Caco-2 (cell line): ENCODE data around the gene CS. TPM values are rescaled to one million over a fixed set of nuclear protein-coding genes. Genes with fewer than 3 reads are reported as not detected.
"Not testable (repeated sequence)": the region's sequence is repeated elsewhere in the genome, so short reads cannot be mapped to it uniquely, and the experiment has no call there.

ENCODE experiments used
- BruUV-seq: library from RNA; stranded (reverse); fragments of 400-500 nt; replicated peaks from 2 replicates; lab custom pipeline; 2021; lab: Mats Ljungman, UMichigan
- CTCF ChIA-PET: fragments of 300-600 bp; sonication (Branson Sonifier 250); formaldehyde crosslinking; loops from one replicate; lab custom pipeline; 2022; ENCODE audit warnings: antibody characterized with exemption; lab: Charles Lee
- POLR2A ChIA-PET: fragments of 300-600 bp; sonication (Branson Sonifier 250); formaldehyde crosslinking; loops from one replicate; lab custom pipeline; 2022; ENCODE audit warnings: antibody characterized with exemption; lab: Charles Lee
- DNase-seq, 2 experiments: peaks; one replicate each; pipeline versions ENCODE4 v3.0.0 to v3.0.0-alpha.2; 2020 to 2022
- H3K27me3 ChIP-seq: replicated peaks from 2 replicates; pipeline ENCODE4 v1.6.0; 2011; ENCODE audit warnings: low read length; ENCODE audit not compliant: control insufficient read depth, insufficient read depth
- H3K36me3 ChIP-seq: 2 replicates; pipeline ENCODE4 v1.5.1; 2011; ENCODE audit warnings: low read length; ENCODE audit not compliant: control insufficient read depth, insufficient read depth
- H3K4me1 ChIP-seq: fragments of 250-450 bp; sonication (Bioruptor Pico); 2 replicates; pipeline ENCODE4 v1.5.1; 2020; ENCODE audit warnings: mild to moderate bottlenecking
- H3K4me3 ChIP-seq: 2 replicates; pipeline ENCODE4 v1.5.1; 2011; ENCODE audit warnings: low read depth, mild to moderate bottlenecking, control low read depth, low read length
- H3K9me3 ChIP-seq: fragments of 250-450 bp; sonication (Bioruptor Pico); 2 replicates; pipeline ENCODE4 v1.5.1; 2020; ENCODE audit warnings: mild to moderate bottlenecking, moderate library complexity
- H3K27ac Mint-ChIP-seq: one replicate; pipeline ENCODE4 v1.8.0; 2022; ENCODE audit warnings: mixed read lengths; ENCODE audit not compliant: unreplicated experiment
- H3K27me3 Mint-ChIP-seq: one replicate; pipeline ENCODE4 v1.8.0; 2022; ENCODE audit warnings: mixed read lengths; ENCODE audit not compliant: insufficient read depth, unreplicated experiment
- H3K36me3 Mint-ChIP-seq: one replicate; pipeline ENCODE4 v1.8.0; 2022; ENCODE audit warnings: mild to moderate bottlenecking, mixed read lengths; ENCODE audit not compliant: insufficient read depth, unreplicated experiment
- H3K4me1 Mint-ChIP-seq: one replicate; pipeline ENCODE4 v1.8.0; 2022; ENCODE audit warnings: low read depth, mixed read lengths; ENCODE audit not compliant: unreplicated experiment
- H3K4me3 Mint-ChIP-seq: one replicate; pipeline ENCODE4 v1.8.0; 2022; ENCODE audit warnings: mild to moderate bottlenecking, moderate library complexity, mixed read lengths; ENCODE audit not compliant: unreplicated experiment
- H3K9me3 Mint-ChIP-seq: one replicate; pipeline ENCODE4 v1.8.0; 2022; ENCODE audit warnings: mixed read lengths; ENCODE audit not compliant: unreplicated experiment
- intact Hi-C: fragments of 100-400 bp; cut with micrococcal nuclease; formaldehyde crosslinking; loops from one replicate; pipeline ENCODE4 v1.10.0; 2022; ENCODE audit not compliant: unreplicated experiment
- total RNA-seq: library from RNA; stranded (reverse); gene quantifications from 2 replicates; pipeline ENCODE4 v1.2.3, GENCODE V29; 2022
- TF ChIP-seq, protein P1 (sequence below), 2 experiments: fragments of 200-600 bp in 1 of 2; IDR thresholded peaks; 1 replicate in 1 of 2; 2 replicates in 1 of 2; pipeline versions ENCODE4 v1.5.1 to v1.8.0; 2011 to 2022; ENCODE audit warnings: antibody characterized with exemption in 1 of 2, control low read depth in 1 of 2, inconsistent platforms in 1 of 2, low read depth in 1 of 2, low read length in 1 of 2, mild to moderate bottlenecking in 1 of 2, moderate library complexity in 1 of 2; ENCODE audit not compliant: insufficient read depth in 1 of 2, severe bottlenecking in 1 of 2, unreplicated experiment in 1 of 2

Gene CS
- total RNA-seq, 1 experiment from 2014 or later, result 241 TPM

- H3K36me3 Mint-ChIP-seq, result peaks cover 13% of the 10 kb centered on the region
- Histone ChIP-seq H3K36me3 (no peaks in the 10 kb centered on the region), H3K27me3 (no peaks in the 10 kb centered on the region), H3K9me3 (no peaks in the 10 kb centered on the region), H3K4me3 (no peak overlapping the region), H3K4me1 (peaks cover 14% of the 10 kb centered on the region)
- BruUV-seq, result no TSS peak
- ChIA-PET POLR2A (interaction anchor here (0.7 to 2.9 kb wide), 2 partner anchors 12 to 23 kb away, joined by 9 to 11 read pairs; partner anchors contain the start of gene STAT2), CTCF (interaction anchor here (0.6 kb wide), 2 partner anchors 127 to 1409 kb away, joined by 5 to 9 read pairs; no protein-coding TSS in a partner anchor)
- H3K27ac Mint-ChIP-seq, result peak overlapping the region; percentile 54
- H3K4me1 Mint-ChIP-seq, result peaks cover 8% of the 10 kb centered on the region
- H3K4me3 Mint-ChIP-seq, result no peak overlapping the region
- no peak for DNase-seq
- TF ChIP-seq, protein P1, sequence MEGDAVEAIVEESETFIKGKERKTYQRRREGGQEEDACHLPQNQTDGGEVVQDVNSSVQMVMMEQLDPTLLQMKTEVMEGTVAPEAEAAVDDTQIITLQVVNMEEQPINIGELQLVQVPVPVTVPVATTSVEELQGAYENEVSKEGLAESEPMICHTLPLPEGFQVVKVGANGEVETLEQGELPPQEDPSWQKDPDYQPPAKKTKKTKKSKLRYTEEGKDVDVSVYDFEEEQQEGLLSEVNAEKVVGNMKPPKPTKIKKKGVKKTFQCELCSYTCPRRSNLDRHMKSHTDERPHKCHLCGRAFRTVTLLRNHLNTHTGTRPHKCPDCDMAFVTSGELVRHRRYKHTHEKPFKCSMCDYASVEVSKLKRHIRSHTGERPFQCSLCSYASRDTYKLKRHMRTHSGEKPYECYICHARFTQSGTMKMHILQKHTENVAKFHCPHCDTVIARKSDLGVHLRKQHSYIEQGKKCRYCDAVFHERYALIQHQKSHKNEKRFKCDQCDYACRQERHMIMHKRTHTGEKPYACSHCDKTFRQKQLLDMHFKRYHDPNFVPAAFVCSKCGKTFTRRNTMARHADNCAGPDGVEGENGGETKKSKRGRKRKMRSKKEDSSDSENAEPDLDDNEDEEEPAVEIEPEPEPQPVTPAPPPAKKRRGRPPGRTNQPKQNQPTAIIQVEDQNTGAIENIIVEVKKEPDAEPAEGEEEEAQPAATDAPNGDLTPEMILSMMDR (IDR thresholded peaks at IDR 0.05; ENCODE audit: insufficient read depth in 1 of 2, low read depth in 1 of 2, low read length in 1 of 2, severe bottlenecking in 1 of 2, unreplicated experiment in 1 of 2), result no peak
- no peaks in the 10 kb centered on the region for H3K9me3 Mint-ChIP-seq
- intact Hi-C loops, result no loop called here
- H3K27me3 Mint-ChIP-seq, result no peaks in the 10 kb centered on the region
Observed at GRCh38 chr12:56336361-56337167, 36.4 kb upstream of the CS start.

DNA sequence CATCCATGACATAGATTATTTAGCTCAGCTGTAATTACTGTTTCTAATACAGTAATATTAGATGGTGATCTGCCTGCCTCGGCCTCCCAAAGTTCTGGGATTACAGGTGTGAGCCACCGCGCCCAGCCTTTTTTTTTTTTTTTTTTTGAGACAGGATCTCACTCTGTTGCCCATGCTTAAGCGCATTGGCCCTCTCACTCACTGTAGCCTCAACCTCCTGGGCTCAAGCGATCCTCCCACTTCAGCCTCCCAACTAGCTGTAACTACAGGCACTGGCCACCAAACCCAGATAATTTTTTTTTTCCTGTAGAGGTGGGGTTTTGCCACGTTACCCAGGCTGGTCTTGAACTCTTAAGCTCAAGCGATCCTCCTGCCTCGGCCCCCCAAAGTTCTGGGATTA, 35.4 kb upstream of the CS start:
- DNase-seq, H3K9me3 Mint-ChIP-seq, H3K9me3 ChIP-seq, H3K4me3 ChIP-seq, intact Hi-C loops, BruUV-seq, H3K4me1 Mint-ChIP-seq, H3K36me3 ChIP-seq, H3K27ac Mint-ChIP-seq, H3K4me3 Mint-ChIP-seq, H3K27me3 Mint-ChIP-seq, H3K27me3 ChIP-seq: not testable (repeated sequence)
- H3K4me1 ChIP-seq, result peaks cover 14% of the 10 kb centered on the region
- peaks cover 13% of the 10 kb centered on the region for H3K36me3 Mint-ChIP-seq
- CTCF ChIA-PET, result interaction anchor here (0.6 to 0.7 kb wide), 2 partner anchors 114 to 126 kb away, joined by 4 to 9 read pairs; no protein-coding TSS in a partner anchor
- POLR2A ChIA-PET, result interaction anchor here (0.7 to 2.9 kb wide), 2 partner anchors 11 to 24 kb away, joined by 9 to 11 read pairs; partner anchors contain the start of gene STAT2

GRCh38 chr12:56334490-56334793, 34.3 kb upstream of the CS start:
- Histone ChIP-seq H3K9me3 (no peaks in the 10 kb centered on the region), H3K36me3 (no peaks in the 10 kb centered on the region), H3K27me3 (no peaks in the 10 kb centered on the region), H3K4me1 (peaks cover 14% of the 10 kb centered on the region), H3K4me3 (peak overlapping the region; percentile 63)
- ChIA-PET POLR2A (interaction anchor here (2.9 kb wide), 1 partner anchor 25 kb away, joined by 9 read pairs; the partner anchor contains the start of gene STAT2), CTCF (interaction anchor here (0.6 kb wide), 1 partner anchor 14 kb away, joined by 4 read pairs; no protein-coding TSS in a partner anchor)
- DNase-seq, result no peak
- Mint-ChIP-seq H3K4me3 (peak overlapping the region; percentile 98), H3K27me3 (no peaks in the 10 kb centered on the region), H3K36me3 (peaks cover 13% of the 10 kb centered on the region), H3K4me1 (peaks cover 8% of the 10 kb centered on the region), H3K9me3 (no peaks in the 10 kb centered on the region), H3K27ac (peak overlapping the region; percentile 99)
- TF ChIP-seq, protein P1 (IDR thresholded peaks at IDR 0.05; ENCODE audit: insufficient read depth in 1 of 2, low read depth in 1 of 2, low read length in 1 of 2, severe bottlenecking in 1 of 2, unreplicated experiment in 1 of 2), result peak in 1 of 2 experiments; percentile 9
- intact Hi-C loops, result loop anchor here (1.0 to 5.0 kb wide), 4 partner anchors 26 to 134 kb away; partner anchors contain the start of genes SPRYD4, STAT2 and TIMELESS
- BruUV-seq, result TSS peak; percentile 99
